IPS-18a (cell line): ENCODE results near the gene ANKRD11.
"Not testable (repeated sequence)": the region's sequence is repeated elsewhere in the genome, so short reads cannot be mapped to it uniquely, and the experiment has no call there.

Source experiments
- H3K27ac ChIP-seq: one replicate; pipeline ENCODE4 v1.5.1; 2013; ENCODE audit warnings: low read length
- H3K27me3 ChIP-seq: one replicate; pipeline ENCODE4 v1.6.1; 2013; ENCODE audit warnings: mild to moderate bottlenecking, low read length; ENCODE audit not compliant: control insufficient read depth, insufficient read depth
- H3K36me3 ChIP-seq: one replicate; pipeline ENCODE4 v1.6.1; 2013; ENCODE audit warnings: low read depth, low read length; ENCODE audit not compliant: control insufficient read depth
- H3K4me1 ChIP-seq: one replicate; pipeline ENCODE4 v1.6.1; 2013; ENCODE audit warnings: low read depth, low read length; ENCODE audit not compliant: control insufficient read depth
- H3K4me3 ChIP-seq: one replicate; pipeline ENCODE4 v1.5.1; 2013; ENCODE audit warnings: low read length
- H3K9ac ChIP-seq: one replicate; pipeline ENCODE4 v1.6.1; 2013; ENCODE audit warnings: mild to moderate bottlenecking, low read length, moderate library complexity
- H3K9me3 ChIP-seq: one replicate; pipeline ENCODE4 v1.6.1; 2013; ENCODE audit warnings: low read depth, low read length; ENCODE audit not compliant: control insufficient read depth

The ANKRD11 gene

DNA sequence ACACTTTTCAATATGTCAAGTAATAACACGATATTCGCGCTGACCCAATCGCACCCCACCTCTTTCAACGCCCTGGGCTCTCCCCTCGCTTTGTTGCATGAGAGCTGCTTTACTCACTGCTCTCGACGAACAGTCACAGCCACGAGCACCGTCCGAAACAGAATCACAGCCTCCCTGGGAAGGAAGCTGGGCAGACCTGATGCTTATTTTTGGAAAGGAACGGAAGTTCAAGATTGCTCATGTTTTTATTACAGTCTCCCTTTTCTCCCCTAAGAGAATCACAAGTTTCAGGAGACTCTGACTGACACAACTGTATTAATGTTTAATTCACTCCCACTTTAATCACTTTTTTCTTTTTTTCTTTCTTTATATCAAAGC is 67.8 kb downstream of the ANKRD11 start:
- peaks cover 6% of the 10 kb centered on the region for H3K36me3 ChIP-seq
- no peaks in the 10 kb centered on the region for H3K27me3 ChIP-seq
- peaks cover 24% of the 10 kb centered on the region for H3K4me1 ChIP-seq
- no peak overlapping the region for H3K9ac ChIP-seq
- no peak overlapping the region for H3K27ac ChIP-seq
- H3K9me3 ChIP-seq: no peaks in the 10 kb centered on the region
- no peak overlapping the region for H3K4me3 ChIP-seq

DNA sequence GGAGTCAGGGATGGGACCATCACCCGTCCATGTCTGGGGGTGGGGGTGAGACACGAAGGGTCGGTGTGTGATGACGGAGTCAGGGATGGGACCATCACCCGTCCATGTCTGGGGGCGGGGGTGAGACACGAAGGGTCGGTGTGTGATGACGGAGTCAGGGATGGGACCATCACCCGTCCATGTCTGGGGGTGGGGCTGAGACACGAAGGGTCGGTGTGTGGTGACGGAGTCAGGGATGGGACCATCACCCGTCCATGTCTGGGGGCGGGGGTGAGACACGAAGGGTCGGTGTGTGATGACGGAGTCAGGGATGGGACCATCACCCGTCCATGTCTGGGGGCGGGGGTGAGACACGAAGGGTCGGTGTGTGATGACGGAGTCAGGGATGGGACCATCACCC is 69.1 kb downstream of the ANKRD11 start:
- H3K27me3 ChIP-seq, H3K27ac ChIP-seq, H3K36me3 ChIP-seq, H3K4me3 ChIP-seq, H3K9me3 ChIP-seq, H3K9ac ChIP-seq: not testable (repeated sequence)
- peaks cover 19% of the 10 kb centered on the region for H3K4me1 ChIP-seq

DNA sequence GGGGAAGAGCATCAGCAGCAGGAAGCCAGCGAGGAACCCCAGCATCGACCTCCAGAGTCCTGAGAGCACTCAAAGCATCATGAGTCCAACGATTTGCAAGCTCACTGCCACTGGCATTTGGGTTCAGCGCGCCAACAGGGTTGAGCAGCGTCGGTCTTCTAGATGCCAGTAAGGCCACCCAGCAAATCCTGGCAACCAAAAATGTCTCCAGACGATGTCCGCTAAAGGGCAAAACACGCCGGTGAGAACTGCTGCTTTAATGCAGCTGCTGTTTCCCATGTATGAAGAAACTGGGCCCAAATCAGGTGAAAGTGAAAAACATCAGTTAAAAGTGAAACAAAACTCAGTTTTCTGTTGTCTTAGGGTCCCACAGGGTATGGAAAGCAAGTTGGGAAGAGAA is 70.2 kb downstream of the ANKRD11 start:
- Histone ChIP-seq H3K9ac (no peak overlapping the region), H3K4me3 (no peak overlapping the region), H3K36me3 (peaks cover 3% of the 10 kb centered on the region)

DNA sequence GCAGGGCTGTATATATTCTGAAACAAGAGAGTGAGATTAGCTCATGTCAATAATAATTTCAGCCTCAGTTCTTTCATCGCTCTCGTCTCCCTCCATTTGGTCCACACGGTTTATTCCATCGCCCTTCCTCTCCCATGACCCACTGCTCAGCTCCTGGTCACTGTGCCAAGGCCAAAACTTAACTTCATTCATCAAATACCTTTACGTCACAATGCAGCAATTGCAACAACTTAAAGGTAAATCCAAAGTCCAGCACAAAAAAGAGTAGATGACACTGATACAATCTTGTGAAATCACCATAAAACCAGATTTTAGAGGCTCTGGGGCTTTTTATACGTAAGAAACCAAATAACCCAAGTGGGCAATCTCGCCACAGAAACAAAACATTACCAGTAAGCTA is 72.0 kb downstream of the ANKRD11 start:
- no peak overlapping the region for H3K27ac ChIP-seq
- no peak overlapping the region for H3K4me3 ChIP-seq
- no peaks in the 10 kb centered on the region for H3K27me3 ChIP-seq
- H3K36me3 ChIP-seq: peaks cover 3% of the 10 kb centered on the region
- no peaks in the 10 kb centered on the region for H3K9me3 ChIP-seq
- peaks cover 3% of the 10 kb centered on the region for H3K4me1 ChIP-seq
- no peak overlapping the region for H3K9ac ChIP-seq

More for the DNA sequence above, 70.2 kb downstream of the ANKRD11 start:
- Histone ChIP-seq H3K27ac (no peak overlapping the region), H3K27me3 (no peaks in the 10 kb centered on the region), H3K9me3 (no peaks in the 10 kb centered on the region), H3K4me1 (peaks cover 17% of the 10 kb centered on the region)

GRCh38 chr16:89417352-89417751 is 73.0 kb downstream of the ANKRD11 start:
- no peaks in the 10 kb centered on the region for H3K27me3 ChIP-seq
- H3K4me1 ChIP-seq: peaks cover 9% of the 10 kb centered on the region
- H3K9ac ChIP-seq: no peak overlapping the region
- no peak overlapping the region for H3K4me3 ChIP-seq
- no peak overlapping the region for H3K27ac ChIP-seq
- H3K9me3 ChIP-seq: no peaks in the 10 kb centered on the region
- peaks cover 3% of the 10 kb centered on the region for H3K36me3 ChIP-seq

DNA sequence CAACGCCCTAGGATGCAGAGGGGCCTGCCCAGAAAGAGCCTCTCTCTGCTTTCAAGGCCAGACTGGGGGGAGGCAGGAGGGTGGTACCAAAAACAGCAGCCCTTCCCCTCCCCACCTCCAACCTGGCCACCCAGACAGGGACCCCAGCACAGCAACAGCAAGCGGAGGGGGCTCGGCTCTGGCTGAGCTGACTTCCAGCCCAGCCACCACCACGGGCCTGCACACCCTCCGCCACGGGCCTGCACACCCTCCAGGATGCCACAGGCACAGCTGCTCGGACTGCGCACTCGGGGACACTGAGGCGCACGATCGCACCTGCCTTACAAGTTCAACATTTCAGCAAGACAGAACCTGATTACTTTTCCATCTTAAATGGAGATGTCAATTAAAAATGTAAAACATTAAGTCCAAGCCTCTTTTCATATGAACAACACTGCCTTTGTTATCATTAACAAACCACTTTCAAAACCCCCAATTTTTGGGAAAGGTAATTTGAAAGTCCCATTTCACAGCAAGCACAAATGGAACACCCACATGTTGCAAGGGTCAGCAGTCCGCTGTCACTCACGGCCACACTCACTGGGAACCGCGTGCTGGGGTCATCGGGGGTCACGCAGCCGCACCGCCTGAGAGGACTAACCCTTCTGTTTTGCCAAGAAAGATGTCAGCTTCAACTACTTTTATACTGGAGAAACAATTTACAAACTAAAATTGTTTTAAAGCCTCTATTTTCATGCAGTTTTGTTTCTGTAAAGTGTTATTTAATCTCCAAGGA is 76.4 kb downstream of the ANKRD11 start:
- Histone ChIP-seq H3K36me3 (peaks cover 3% of the 10 kb centered on the region), H3K27ac (no peak overlapping the region), H3K4me3 (no peak overlapping the region), H3K9ac (no peak overlapping the region), H3K27me3 (no peaks in the 10 kb centered on the region), H3K4me1 (peaks cover 9% of the 10 kb centered on the region), H3K9me3 (no peaks in the 10 kb centered on the region)

DNA sequence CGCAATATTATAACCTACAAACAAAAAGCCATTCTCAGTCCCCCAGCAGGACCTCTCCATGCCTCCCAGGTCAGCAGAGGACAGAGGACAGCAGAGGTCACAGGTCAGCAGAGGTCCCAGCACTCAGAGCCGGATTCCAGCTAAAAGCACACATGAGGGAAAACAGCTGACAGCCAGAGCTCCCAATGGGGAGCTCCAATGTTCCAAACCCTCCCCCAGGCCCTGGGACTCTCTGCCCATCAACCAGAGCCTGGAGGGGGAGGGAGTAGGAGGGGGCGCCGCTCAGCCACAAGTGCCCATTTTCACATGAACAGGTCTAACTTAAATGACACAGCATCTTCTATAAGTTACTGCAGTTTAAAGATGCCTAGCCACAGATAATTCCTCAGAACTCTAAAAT is 77.5 kb downstream of the ANKRD11 start:
- H3K9ac ChIP-seq: no peak overlapping the region
- no peak overlapping the region for H3K4me3 ChIP-seq
- H3K4me1 ChIP-seq: peaks cover 12% of the 10 kb centered on the region
- peaks cover 3% of the 10 kb centered on the region for H3K36me3 ChIP-seq
- no peaks in the 10 kb centered on the region for H3K9me3 ChIP-seq
- H3K27ac ChIP-seq: no peak overlapping the region
- no peaks in the 10 kb centered on the region for H3K27me3 ChIP-seq

- peaks cover 24% of the 10 kb centered on the region for H3K4me1 ChIP-seq
- no peaks in the 10 kb centered on the region for H3K27me3 ChIP-seq
- no peak overlapping the region for H3K9ac ChIP-seq
- no peaks in the 10 kb centered on the region for H3K9me3 ChIP-seq
- H3K4me3 ChIP-seq: no peak overlapping the region
- H3K27ac ChIP-seq: no peak overlapping the region
- peaks cover 3% of the 10 kb centered on the region for H3K36me3 ChIP-seq
These were observed 79.0 kb downstream of the ANKRD11 start for GRCh38 chr16:89411335-89411850.

GRCh38 chr16:89410794-89411309 is 79.5 kb downstream of the ANKRD11 start:
- Histone ChIP-seq H3K36me3 (peaks cover 1% of the 10 kb centered on the region), H3K4me1 (peaks cover 28% of the 10 kb centered on the region), H3K4me3 (no peak overlapping the region), H3K27ac (no peak overlapping the region), H3K9ac (no peak overlapping the region), H3K27me3 (no peaks in the 10 kb centered on the region), H3K9me3 (no peaks in the 10 kb centered on the region)

- H3K36me3 ChIP-seq: no peaks in the 10 kb centered on the region
- H3K9me3 ChIP-seq: no peaks in the 10 kb centered on the region
- H3K27ac ChIP-seq: no peak overlapping the region
- no peak overlapping the region for H3K9ac ChIP-seq
- no peak overlapping the region for H3K4me3 ChIP-seq
- H3K4me1 ChIP-seq: peaks cover 33% of the 10 kb centered on the region
- H3K27me3 ChIP-seq: no peaks in the 10 kb centered on the region
These were observed 80.0 kb downstream of the ANKRD11 start for GRCh38 chr16:89410322-89410721.

GRCh38 chr16:89409161-89409711 is 81.1 kb downstream of the ANKRD11 start:
- H3K36me3 ChIP-seq: no peaks in the 10 kb centered on the region
- H3K27me3 ChIP-seq: no peaks in the 10 kb centered on the region
- H3K9ac ChIP-seq: no peak overlapping the region
- H3K4me1 ChIP-seq: peaks cover 42% of the 10 kb centered on the region
- H3K9me3 ChIP-seq: no peaks in the 10 kb centered on the region
- H3K4me3 ChIP-seq: no peak overlapping the region
- no peak overlapping the region for H3K27ac ChIP-seq

- no peaks in the 10 kb centered on the region for H3K36me3 ChIP-seq
- no peaks in the 10 kb centered on the region for H3K27me3 ChIP-seq
- no peak overlapping the region for H3K4me3 ChIP-seq
- H3K9me3 ChIP-seq: no peaks in the 10 kb centered on the region
- H3K4me1 ChIP-seq: peaks cover 45% of the 10 kb centered on the region
- no peak overlapping the region for H3K9ac ChIP-seq
- no peak overlapping the region for H3K27ac ChIP-seq
These were observed 82.0 kb downstream of the ANKRD11 start for GRCh38 chr16:89408315-89408714.
